GM12892 (cell line): ENCODE results near the gene PDE6A.

Source experiments
- POLR2AphosphoS5 ChIP-seq: IDR thresholded peaks from 2 replicates; pipeline ENCODE4 v1.6.1; 2011; ENCODE audit warnings: low read depth, low read length, control low read depth
- TAF1 ChIP-seq: IDR thresholded peaks from 2 replicates; pipeline ENCODE4 v1.6.1; 2011; ENCODE audit warnings: low read depth, mild to moderate bottlenecking, control low read depth, low read length, borderline replicate concordance

- TF ChIP-seq TAF1: no peak
- TF ChIP-seq POLR2AphosphoS5: no peak
Observed at GRCh38 chr5:149921597-149921996, 23.0 kb downstream of the PDE6A start.
